WTC11 (cell line): Measurements from ENCODE around the gene PLEKHA6. TPM values are rescaled to one million over a fixed set of nuclear protein-coding genes. Genes with fewer than 3 reads are reported as not detected.

Experiments
- ATAC-seq: fragments of 200-7000 bp; cut with Tn5 transposase; 2 replicates; pipeline ENCODE4 v1.10.0; 2021; ENCODE audit warnings: mild to moderate bottlenecking, moderate library complexity
- CTCF ChIA-PET: fragments of 300-600 bp; sonication (Branson Sonifier 250); formaldehyde crosslinking; loops from one replicate; lab custom pipeline; 2021; ENCODE audit warnings: antibody characterized with exemption; lab: Charles Lee
- POLR2A ChIA-PET: fragments of 350-600 bp; sonication (Branson Sonifier 250); formaldehyde crosslinking; loops from one replicate; lab custom pipeline; 2021; ENCODE audit warnings: antibody characterized with exemption; lab: Charles Lee
- DNase-seq: peaks from one replicate; pipeline ENCODE4 v3.0.0; 2021; ENCODE audit warnings: low spot score
- H3K27ac Mint-ChIP-seq: 2 replicates; pipeline ENCODE4 v1.8.0; 2021; ENCODE audit warnings: mixed read lengths
- H3K27me3 Mint-ChIP-seq: 2 replicates; pipeline ENCODE4 v1.8.0; 2021; ENCODE audit warnings: low read depth, mild to moderate bottlenecking, moderate library complexity, mixed read lengths
- H3K36me3 Mint-ChIP-seq: 2 replicates; pipeline ENCODE4 v1.8.0; 2021; ENCODE audit warnings: mixed read lengths
- H3K4me1 Mint-ChIP-seq: 2 replicates; pipeline ENCODE4 v1.8.0; 2022; ENCODE audit warnings: mixed read lengths
- H3K4me3 Mint-ChIP-seq: 2 replicates; pipeline ENCODE4 v1.8.0; 2021; ENCODE audit warnings: mild to moderate bottlenecking, moderate library complexity, mixed read lengths
- H3K9me3 Mint-ChIP-seq: 2 replicates; pipeline ENCODE4 v1.8.0; 2021; ENCODE audit warnings: mixed read lengths
- ATF2 ChIP-seq: sonication (generic); formaldehyde crosslinking; IDR thresholded peaks from 2 replicates; pipeline ENCODE4 v1.8.1; 2022; ENCODE audit warnings: low read depth, missing genetic modification reagents, borderline replicate concordance
- ATF6 ChIP-seq: sonication (generic); formaldehyde crosslinking; IDR thresholded peaks from 2 replicates; pipeline ENCODE4 v1.8.1; 2023; ENCODE audit warnings: mild to moderate bottlenecking, missing genetic modification reagents
- CDX4 ChIP-seq: fragments of 250-450 bp; sonication (Bioruptor Pico); IDR thresholded peaks from 2 replicates; pipeline ENCODE4 v1.9.0; 2021; ENCODE audit warnings: moderate library complexity, mild to moderate bottlenecking, inconsistent platforms, borderline replicate concordance
- CREB1 ChIP-seq: sonication (generic); formaldehyde crosslinking; IDR thresholded peaks from 2 replicates; pipeline ENCODE4 v1.8.0; 2023; ENCODE audit warnings: mild to moderate bottlenecking, missing genetic modification reagents
- CREM ChIP-seq: sonication (generic); formaldehyde crosslinking; IDR thresholded peaks from 2 replicates; pipeline ENCODE4 v1.8.1; 2022; ENCODE audit warnings: mild to moderate bottlenecking, missing genetic modification reagents, moderate library complexity
- ELF4 ChIP-seq: sonication (generic); formaldehyde crosslinking; IDR thresholded peaks from 2 replicates; pipeline ENCODE4 v1.8.1; 2022; ENCODE audit warnings: low read depth, mild to moderate bottlenecking, moderate library complexity, missing genetic modification reagents
- ESRRA ChIP-seq: sonication (generic); formaldehyde crosslinking; IDR thresholded peaks from 2 replicates; pipeline ENCODE4 v1.8.1; 2022; ENCODE audit warnings: mild to moderate bottlenecking, missing genetic modification reagents, borderline replicate concordance
- ETV6 ChIP-seq: sonication (generic); formaldehyde crosslinking; IDR thresholded peaks from 2 replicates; pipeline ENCODE4 v1.8.1; 2022; ENCODE audit warnings: mild to moderate bottlenecking, missing genetic modification reagents
- FOXJ3 ChIP-seq: sonication (generic); formaldehyde crosslinking; IDR thresholded peaks from 2 replicates; pipeline ENCODE4 v1.9.0; 2021; ENCODE audit warnings: missing genetic modification reagents, mild to moderate bottlenecking, borderline replicate concordance
- GABPB1 ChIP-seq: sonication (generic); formaldehyde crosslinking; IDR thresholded peaks from 2 replicates; pipeline ENCODE4 v1.8.1; 2023; ENCODE audit warnings: mild to moderate bottlenecking, missing genetic modification reagents
- MLX ChIP-seq: sonication (generic); formaldehyde crosslinking; IDR thresholded peaks from 2 replicates; pipeline ENCODE4 v1.8.1; 2023; ENCODE audit warnings: mild to moderate bottlenecking, missing genetic modification reagents, moderate library complexity
- MXD4 ChIP-seq: fragments of 250-450 bp; sonication (Bioruptor Pico); IDR thresholded peaks from 2 replicates; pipeline ENCODE4 v1.8.0; 2021; ENCODE audit warnings: mild to moderate bottlenecking, moderate library complexity, borderline replicate concordance
- NFATC4 ChIP-seq: fragments of 250-450 bp; sonication (Bioruptor Pico); IDR thresholded peaks from 2 replicates; pipeline ENCODE4 v1.9.0; 2021; ENCODE audit warnings: mild to moderate bottlenecking
- NR1H2 ChIP-seq: sonication (generic); formaldehyde crosslinking; IDR thresholded peaks from 2 replicates; pipeline ENCODE4 v1.9.0; 2021; ENCODE audit warnings: mild to moderate bottlenecking, moderate library complexity, missing genetic modification reagents
- RORB ChIP-seq: fragments of 250-450 bp; sonication (Bioruptor Pico); IDR thresholded peaks from 2 replicates; pipeline ENCODE4 v1.9.0; 2021; ENCODE audit warnings: mild to moderate bottlenecking
- SP1 ChIP-seq: sonication (generic); formaldehyde crosslinking; conservative IDR thresholded peaks from 2 replicates; pipeline ENCODE4 v1.8.1; 2022; ENCODE audit warnings: missing genetic modification reagents
- ZNF423 ChIP-seq: fragments of 250-450 bp; sonication (Bioruptor Pico); IDR thresholded peaks from 2 replicates; pipeline ENCODE4 v2.1.2; 2022; ENCODE audit warnings: mild to moderate bottlenecking, moderate library complexity
- ZNF671 ChIP-seq: fragments of 250-450 bp; sonication (Bioruptor Pico); IDR thresholded peaks from 2 replicates; pipeline ENCODE4 v1.8.0; 2021; ENCODE audit warnings: mild to moderate bottlenecking
- total RNA-seq: library from RNA; stranded (reverse); gene quantifications from 3 replicates; pipeline ENCODE4 v1.2.3, GENCODE V29; 2021

The PLEKHA6 gene
- total RNA-seq, 1 experiment from 2014 or later, result 11.6 TPM

GRCh38 chr1:204190212-204191211 lies 169.2 kb downstream of the PLEKHA6 start:
- peak; percentile 75 for DNase-seq
- Mint-ChIP-seq H3K27ac (no peak overlapping the region), H3K27me3 (peaks cover 66% of the 10 kb centered on the region), H3K4me1 (peaks cover 8% of the 10 kb centered on the region), H3K4me3 (peak overlapping the region; percentile 61), H3K36me3 (no peaks in the 10 kb centered on the region), H3K9me3 (peaks cover 6% of the 10 kb centered on the region; the same call in 1 of the 2 replicates)
- ChIA-PET CTCF (interaction anchor here (0.6 to 5.3 kb wide), 16 partner anchors 9 to 319 kb away, joined by 3 to 68 read pairs (median 5); partner anchors contain the start of genes ETNK2 and GOLT1A), POLR2A (interaction anchor here (0.5 to 1.6 kb wide), 2 partner anchors 40 to 47 kb away, joined by 4 to 7 read pairs; no protein-coding TSS in a partner anchor)
- peak; percentile 78 for ATAC-seq
- TF ChIP-seq ESRRA (CRISPR knock-in tag) (no peak), ZNF423 (CRISPR knock-in tag) (peak; percentile 76)

GRCh38 chr1:204188959-204189639 lies 170.6 kb downstream of the PLEKHA6 start:
- peaks cover 66% of the 10 kb centered on the region for H3K27me3 Mint-ChIP-seq
- ATAC-seq (no peak), DNase-seq (no peak)
- H3K27ac Mint-ChIP-seq, result no peak overlapping the region
- peaks cover 8% of the 10 kb centered on the region for H3K4me1 Mint-ChIP-seq
- CTCF ChIA-PET, result interaction anchor here (0.8 to 5.3 kb wide), 7 partner anchors 12 to 209 kb away, joined by 3 to 68 read pairs (median 11); partner anchors contain the start of genes ETNK2 and GOLT1A
- no peaks in the 10 kb centered on the region for H3K9me3 Mint-ChIP-seq
- no peaks in the 10 kb centered on the region for H3K36me3 Mint-ChIP-seq
- POLR2A ChIA-PET, result no interaction called here
- TF ChIP-seq FOXJ3 (CRISPR knock-in tag), result no peak
- no peak overlapping the region for H3K4me3 Mint-ChIP-seq

- Mint-ChIP-seq H3K36me3 (no peaks in the 10 kb centered on the region), H3K27ac (no peak overlapping the region), H3K9me3 (no peaks in the 10 kb centered on the region)
- CTCF ChIA-PET, result no interaction called here
- TF ChIP-seq RORB, result no peak
- no peak for TF ChIP-seq ELF4 (CRISPR knock-in tag)
- no peak for TF ChIP-seq MXD4 (CRISPR knock-in tag)
- TF ChIP-seq CDX4, result no peak
- TF ChIP-seq MLX (CRISPR knock-in tag), result no peak
- no peak for TF ChIP-seq ZNF671
- TF ChIP-seq ATF2, result no peak
- TF ChIP-seq ETV6 (CRISPR knock-in tag), result no peak
- TF ChIP-seq, all 79 proteins: peak for 0
- ATAC-seq (no peak), DNase-seq (no peak)
- POLR2A ChIA-PET, result no interaction called here
- Mint-ChIP-seq H3K4me1 (peaks cover 8% of the 10 kb centered on the region), H3K27me3 (peaks cover 48% of the 10 kb centered on the region), H3K4me3 (no peak overlapping the region)
Observed at GRCh38 chr1:204186597-204186996, 173.1 kb downstream of the PLEKHA6 start.

GRCh38 chr1:204181116-204181515 lies 178.6 kb downstream of the PLEKHA6 start:
- H3K9me3 Mint-ChIP-seq, result peaks cover 15% of the 10 kb centered on the region
- no peak for TF ChIP-seq SP1
- TF ChIP-seq NFATC4 (CRISPR knock-in tag), result no peak
- TF ChIP-seq CREB1 (CRISPR knock-in tag), result no peak
- no peak for TF ChIP-seq NR1H2 (CRISPR knock-in tag)
- no peak for TF ChIP-seq GABPB1
- TF ChIP-seq ATF6 (CRISPR knock-in tag), result no peak
- no peak for TF ChIP-seq CREM
- TF ChIP-seq, all 79 proteins: peak for 0
- DNase-seq, result no peak
- no peak for ATAC-seq
- Mint-ChIP-seq H3K4me3 (no peak overlapping the region), H3K27ac (no peak overlapping the region), H3K4me1 (no peaks in the 10 kb centered on the region), H3K36me3 (no peaks in the 10 kb centered on the region), H3K27me3 (peaks cover 37% of the 10 kb centered on the region)
- CTCF ChIA-PET, result interaction anchor here (1.9 kb wide), 1 partner anchor 25 kb away, joined by 8 read pairs; no protein-coding TSS in a partner anchor
- POLR2A ChIA-PET, result no interaction called here
